OCI-LY7 (cell line): ENCODE results near the gene IP6K2. TPM values are rescaled to one million over a fixed set of nuclear protein-coding genes. Genes with fewer than 3 reads are reported as not detected.

ENCODE experiments used
- BruUV-seq: library from RNA; stranded (reverse); fragments of 400-500 nt; replicated peaks from 2 replicates; lab custom pipeline; 2021; lab: Mats Ljungman, UMichigan
- CTCF ChIA-PET: fragments of 300-600 bp; sonication (Branson Sonifier 250); formaldehyde crosslinking; loops from one replicate; lab custom pipeline; 2022; ENCODE audit warnings: antibody characterized with exemption; ENCODE audit not compliant: unreplicated experiment; lab: Charles Lee
- POLR2A ChIA-PET: fragments of 300-600 bp; sonication (Branson Sonifier 250); formaldehyde crosslinking; loops from one replicate; lab custom pipeline; 2022; ENCODE audit warnings: antibody characterized with exemption; lab: Charles Lee
- DNase-seq: peaks from one replicate; pipeline ENCODE4 v3.0.0-alpha.2; 2015; ENCODE audit warnings: low spot score
- H2AFZ ChIP-seq: fragments of 200-600 bp; sonication (generic), shearing (Covaris generic); 2 replicates; pipeline ENCODE4 v1.6.1; 2014; ENCODE audit warnings: mild to moderate bottlenecking, antibody characterized with exemption, low read length, moderate library complexity
- H3K27ac ChIP-seq: fragments of 200-600 bp; sonication (generic); 2 replicates; pipeline ENCODE4 v1.5.1; 2014; ENCODE audit warnings: mixed run types, low read depth, mild to moderate bottlenecking, moderate library complexity, low read length, inconsistent platforms; ENCODE audit not compliant: poor library complexity, severe bottlenecking
- H3K36me3 ChIP-seq: fragments of 200-600 bp; sonication (generic); 2 replicates; pipeline ENCODE4 v1.6.1; 2014; ENCODE audit warnings: mild to moderate bottlenecking, antibody characterized with exemption, low read length, moderate library complexity, mixed read lengths; ENCODE audit not compliant: insufficient read depth
- H3K4me1 ChIP-seq: fragments of 200-600 bp; sonication (generic); 2 replicates; pipeline ENCODE4 v1.5.1; 2014; ENCODE audit warnings: mild to moderate bottlenecking, low read length; ENCODE audit not compliant: insufficient read depth, poor library complexity, severe bottlenecking
- H3K4me2 ChIP-seq: fragments of 200-600 bp; sonication (generic); 2 replicates; pipeline ENCODE4 v1.6.1; 2014; ENCODE audit warnings: mild to moderate bottlenecking, low read length
- H3K4me3 ChIP-seq: fragments of 200-600 bp; sonication (generic); 2 replicates; pipeline ENCODE4 v1.5.1; 2014; ENCODE audit warnings: mild to moderate bottlenecking, low read depth, low read length; ENCODE audit not compliant: poor library complexity, severe bottlenecking
- H3K79me2 ChIP-seq: fragments of 200-600 bp; sonication (generic); 2 replicates; pipeline ENCODE4 v1.6.1; 2016; ENCODE audit warnings: low read depth, mild to moderate bottlenecking, low read length, moderate library complexity, mixed read lengths; ENCODE audit not compliant: insufficient read depth
- H3K9me2 ChIP-seq: fragments of 200-600 bp; sonication (generic); 2 replicates; pipeline ENCODE4 v1.6.1; 2016; ENCODE audit warnings: mild to moderate bottlenecking, low read length, mixed read lengths; ENCODE audit not compliant: insufficient read depth
- H3K9me3 ChIP-seq: fragments of 200-600 bp; sonication (generic); 2 replicates; pipeline ENCODE4 v1.6.1; 2014; ENCODE audit warnings: mild to moderate bottlenecking, mixed run types, low read length, mixed read lengths
- H4K20me1 ChIP-seq: fragments of 200-600 bp; sonication (generic); 2 replicates; pipeline ENCODE4 v1.6.1; 2014; ENCODE audit warnings: mild to moderate bottlenecking, antibody characterized with exemption, low read length, moderate library complexity, mixed read lengths; ENCODE audit not compliant: insufficient read depth
- CTCF ChIP-seq: fragments of 200-600 bp; sonication (generic); conservative IDR thresholded peaks from 2 replicates; pipeline ENCODE4 v1.5.1; 2014; ENCODE audit warnings: mild to moderate bottlenecking, antibody characterized with exemption, low read length, moderate library complexity, mixed read lengths
- EZH2phosphoT487 ChIP-seq: fragments of 200-600 bp; sonication (generic); IDR thresholded peaks from 2 replicates; pipeline ENCODE4 v1.6.1; 2018; ENCODE audit warnings: low read depth, borderline replicate concordance, mild to moderate bottlenecking, mixed run types, antibody characterized with exemption, low read length, moderate library complexity, mixed read lengths
- intact Hi-C: fragments of 100-400 bp; cut with micrococcal nuclease; formaldehyde crosslinking; loops from one replicate; pipeline ENCODE4 v1.10.0; 2022; ENCODE audit not compliant: unreplicated experiment
- total RNA-seq, 2 experiments: library from RNA; depleted of rRNA in 1 of 2; stranded (reverse); fragments of >200 nt in 1 of 2; shearing (Covaris generic) in 1 of 2; gene quantifications; 2 replicates each; pipeline ENCODE4 v1.2.3, GENCODE V29; 2014 to 2022

Gene IP6K2
- total RNA-seq, 2 experiments from 2014 or later, result 77.0 to 92.7 TPM

- no peak for DNase-seq
- Histone ChIP-seq H3K4me3 (no peak overlapping the region), H3K9me2 (no peaks in the 10 kb centered on the region), H3K4me1 (no peaks in the 10 kb centered on the region), H3K36me3 (no peaks in the 10 kb centered on the region), H2AFZ (no peak overlapping the region), H3K9me3 (no peaks in the 10 kb centered on the region), H3K4me2 (no peak overlapping the region), H3K27ac (no peak overlapping the region), H3K79me2 (no peaks in the 10 kb centered on the region), H4K20me1 (no peaks in the 10 kb centered on the region)
- BruUV-seq, result no TSS peak
- POLR2A ChIA-PET, result no interaction called here
- intact Hi-C loops, result no loop called here
- no peak for TF ChIP-seq CTCF
- TF ChIP-seq EZH2phosphoT487, result no peak
- CTCF ChIA-PET, result no interaction called here
These were observed 42.0 kb upstream of the IP6K2 start for GRCh38 chr3:48759071-48759470.

GRCh38 chr3:48756640-48757039 lies 39.6 kb upstream of the IP6K2 start:
- H2AFZ ChIP-seq, result no peak overlapping the region
- no peak overlapping the region for H3K4me2 ChIP-seq
- TF ChIP-seq CTCF (no peak), EZH2phosphoT487 (no peak)
- H3K36me3 ChIP-seq, result no peaks in the 10 kb centered on the region
- POLR2A ChIA-PET, result interaction anchor here (1.0 kb wide), 1 partner anchor 17 kb away, joined by 3 read pairs; no protein-coding TSS in a partner anchor
- no peak for DNase-seq
- CTCF ChIA-PET, result no interaction called here
- no peaks in the 10 kb centered on the region for H3K9me3 ChIP-seq
- no peaks in the 10 kb centered on the region for H4K20me1 ChIP-seq
- intact Hi-C loops, result no loop called here
- no peaks in the 10 kb centered on the region for H3K79me2 ChIP-seq
- H3K27ac ChIP-seq, result no peak overlapping the region
- BruUV-seq, result no TSS peak
- H3K4me3 ChIP-seq, result no peak overlapping the region
- no peaks in the 10 kb centered on the region for H3K9me2 ChIP-seq
- H3K4me1 ChIP-seq, result no peaks in the 10 kb centered on the region

- H4K20me1 ChIP-seq, result no peaks in the 10 kb centered on the region
- no peaks in the 10 kb centered on the region for H3K9me2 ChIP-seq
- no peak overlapping the region for H3K4me2 ChIP-seq
- intact Hi-C loops, result no loop called here
- H3K9me3 ChIP-seq, result no peaks in the 10 kb centered on the region
- no peak overlapping the region for H3K27ac ChIP-seq
- ChIA-PET CTCF (no interaction called here), POLR2A (interaction anchor here (0.5 kb wide), 1 partner anchor 10 kb away, joined by 3 read pairs; no protein-coding TSS in a partner anchor)
- H3K4me1 ChIP-seq, result no peaks in the 10 kb centered on the region
- no peak overlapping the region for H2AFZ ChIP-seq
- H3K36me3 ChIP-seq, result peaks cover 4% of the 10 kb centered on the region; the same call in 1 of the 2 replicates
- TF ChIP-seq EZH2phosphoT487 (no peak), CTCF (no peak)
- no peak overlapping the region for H3K4me3 ChIP-seq
- no peak for DNase-seq
- no peaks in the 10 kb centered on the region for H3K79me2 ChIP-seq
- no TSS peak for BruUV-seq
These were observed 33.8 kb upstream of the IP6K2 start for GRCh38 chr3:48750856-48751255.
